ENCODE results near the gene DOLPP1.
"Not testable (repeated sequence)": the region's sequence is repeated elsewhere in the genome, so short reads cannot be mapped to it uniquely, and the experiment has no call there.

Gene DOLPP1

DNA sequence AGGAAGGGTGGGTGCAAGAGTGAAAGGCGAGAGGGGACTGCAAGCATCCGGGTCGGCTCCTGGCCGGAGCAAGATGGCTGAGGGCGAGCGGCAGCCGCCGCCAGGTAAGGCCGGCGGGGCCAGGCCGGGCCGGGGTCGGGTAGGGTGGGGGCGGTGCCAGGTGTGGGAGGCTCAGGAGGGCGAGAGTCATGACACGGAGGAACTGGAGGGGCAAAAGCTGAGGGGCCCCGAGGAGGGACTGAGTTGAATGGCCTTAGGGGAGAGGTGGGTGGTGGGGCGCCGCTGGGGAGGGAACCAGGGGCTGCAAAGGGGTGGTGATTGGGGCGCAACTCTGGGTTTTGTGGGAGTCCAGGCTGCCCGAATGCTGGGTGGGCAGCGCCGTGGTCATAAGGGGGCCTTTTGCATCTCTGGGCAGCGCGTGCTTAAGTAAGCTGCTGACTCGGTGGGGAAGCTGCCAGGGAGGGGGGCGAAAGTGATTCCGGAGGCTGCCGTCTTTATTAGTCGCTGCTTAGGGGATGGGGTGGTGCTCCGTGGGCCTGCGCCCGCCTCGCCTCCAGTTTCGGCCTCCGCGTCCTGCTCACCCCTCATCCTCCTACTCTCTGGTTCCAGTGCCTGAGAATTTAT is 30.7 kb downstream of the DOLPP1 start:
- no peak for DNase-seq (ENCODE audit: low read depth, low spot score)

DNA sequence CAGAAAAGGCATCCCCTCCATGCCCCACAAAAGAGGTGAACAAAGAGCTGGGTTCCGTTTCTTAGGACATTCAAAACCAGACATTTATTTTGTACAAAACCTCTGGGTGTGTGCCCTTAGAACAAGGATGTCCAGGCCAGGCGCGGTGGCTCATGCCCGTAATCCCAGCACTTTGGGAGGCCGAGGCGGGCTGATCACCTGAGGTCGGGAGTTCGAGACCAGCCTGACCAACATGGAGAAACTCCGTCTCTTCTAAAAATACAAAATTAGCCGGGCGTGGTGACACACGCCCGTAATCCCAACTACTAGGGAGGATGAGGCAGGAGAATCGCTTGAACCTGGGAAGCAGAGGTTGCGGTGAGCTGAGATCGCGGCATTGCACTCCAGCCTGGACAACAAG is 31.6 kb downstream of the DOLPP1 start:
- DNase-seq (ENCODE audit: low read depth, low spot score) = not testable (repeated sequence)

DNA sequence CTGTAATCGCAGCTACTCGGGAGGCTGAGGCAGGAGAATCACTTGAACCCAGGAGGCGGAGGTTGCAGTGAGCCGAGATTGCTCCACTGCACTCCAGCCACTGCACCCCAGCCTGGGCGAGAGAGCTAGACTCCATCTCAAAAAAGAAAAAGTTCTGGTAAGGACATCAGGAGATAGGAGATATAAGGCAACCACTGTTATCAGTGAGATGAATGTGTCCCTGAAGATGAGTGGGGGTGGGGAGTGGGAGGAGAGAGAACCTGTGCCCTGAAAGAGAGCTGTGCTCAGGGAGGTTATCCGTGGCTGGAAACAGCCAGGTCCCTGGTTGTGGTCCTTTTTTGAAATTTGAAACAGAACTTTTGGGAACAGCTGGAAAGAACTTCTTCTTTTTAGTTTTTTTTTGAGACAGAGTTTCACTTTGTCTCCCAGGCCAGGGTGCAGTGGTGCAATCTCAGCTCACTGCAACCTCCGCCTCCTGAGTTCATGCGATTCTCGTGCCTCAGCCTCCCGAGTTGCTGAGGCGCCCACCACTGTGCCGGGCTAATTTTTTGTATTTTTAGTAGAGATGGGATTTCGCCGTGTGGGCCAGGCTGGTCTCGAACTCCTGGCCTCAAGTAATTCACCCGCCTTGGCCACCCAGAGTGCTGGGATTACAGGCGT is 32.9 kb downstream of the DOLPP1 start:
- no peak for DNase-seq (ENCODE audit: low read depth, low spot score)

DNA sequence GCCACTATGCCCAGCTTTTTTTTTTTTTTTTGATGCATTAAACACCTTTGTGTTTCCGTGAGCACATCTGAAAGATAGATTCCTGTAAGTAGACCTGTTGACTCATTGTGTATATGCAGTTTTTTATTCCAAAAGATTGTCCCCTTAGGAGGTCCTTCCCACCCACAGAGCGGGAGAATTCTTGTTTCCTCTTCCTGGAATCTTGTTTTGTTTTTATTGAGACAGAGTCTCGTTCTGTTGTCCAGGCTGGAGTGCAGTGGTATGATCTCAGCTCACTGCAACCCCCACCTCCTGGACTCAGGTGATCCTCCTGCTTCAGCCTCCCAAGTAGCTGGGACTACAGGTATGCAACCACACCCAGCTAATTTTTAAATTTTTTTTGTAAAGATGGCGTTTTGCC is 37.9 kb downstream of the DOLPP1 start:
- DNase-seq (ENCODE audit: low read depth, low spot score) = no peak

GRCh38 chr9:129121483-129121882 is 40.6 kb downstream of the DOLPP1 start:
- no peak for DNase-seq (ENCODE audit: low read depth, low spot score)

- no peak for DNase-seq (ENCODE audit: low read depth, low spot score)
These were observed 41.2 kb downstream of the DOLPP1 start for GRCh38 chr9:129122133-129122532.

DNA sequence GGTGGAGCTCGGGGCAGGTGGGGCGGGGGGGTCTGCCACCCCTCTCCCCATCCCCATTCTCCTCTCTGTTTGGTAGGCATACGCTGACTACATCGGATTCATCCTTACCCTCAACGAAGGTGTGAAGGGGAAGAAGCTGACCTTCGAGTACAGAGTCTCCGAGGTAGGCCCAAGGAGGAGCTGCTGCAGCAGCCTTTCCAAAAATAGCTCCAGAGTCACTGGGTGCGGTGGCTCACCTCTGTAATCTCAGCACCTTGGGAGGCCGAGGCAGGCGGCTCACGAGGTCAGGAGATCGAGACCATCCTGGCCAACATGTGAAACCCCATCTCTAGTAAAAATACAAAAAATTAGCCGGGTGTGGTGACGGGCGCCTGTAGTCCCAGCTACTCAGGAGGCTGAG is 42.1 kb downstream of the DOLPP1 start:
- not testable (repeated sequence) for DNase-seq (ENCODE audit: low read depth, low spot score)

- no peak for DNase-seq (ENCODE audit: low read depth, low spot score)
These were observed 43.7 kb downstream of the DOLPP1 start for GRCh38 chr9:129124506-129125069.

DNA sequence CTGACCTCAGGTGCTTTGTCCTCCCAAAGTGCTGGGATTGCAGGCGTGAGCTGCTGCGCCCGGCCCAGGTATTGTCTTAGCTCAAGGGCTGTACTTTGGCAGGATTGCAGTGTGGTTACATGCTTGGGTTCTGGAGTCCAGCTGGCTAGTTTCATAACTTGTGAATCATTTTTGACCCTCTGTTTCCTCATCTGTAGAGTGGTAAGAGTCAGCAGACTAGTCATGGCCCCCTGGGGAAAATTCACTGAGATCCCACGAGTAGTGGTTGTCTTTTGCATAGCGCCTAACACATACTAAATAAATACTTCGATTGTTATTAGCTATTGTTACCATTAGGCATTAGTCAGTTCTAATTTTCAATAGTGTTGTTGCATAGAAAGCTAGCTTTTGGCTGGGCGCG is 44.6 kb downstream of the DOLPP1 start:
- no peak for DNase-seq (ENCODE audit: low read depth, low spot score)

DNA sequence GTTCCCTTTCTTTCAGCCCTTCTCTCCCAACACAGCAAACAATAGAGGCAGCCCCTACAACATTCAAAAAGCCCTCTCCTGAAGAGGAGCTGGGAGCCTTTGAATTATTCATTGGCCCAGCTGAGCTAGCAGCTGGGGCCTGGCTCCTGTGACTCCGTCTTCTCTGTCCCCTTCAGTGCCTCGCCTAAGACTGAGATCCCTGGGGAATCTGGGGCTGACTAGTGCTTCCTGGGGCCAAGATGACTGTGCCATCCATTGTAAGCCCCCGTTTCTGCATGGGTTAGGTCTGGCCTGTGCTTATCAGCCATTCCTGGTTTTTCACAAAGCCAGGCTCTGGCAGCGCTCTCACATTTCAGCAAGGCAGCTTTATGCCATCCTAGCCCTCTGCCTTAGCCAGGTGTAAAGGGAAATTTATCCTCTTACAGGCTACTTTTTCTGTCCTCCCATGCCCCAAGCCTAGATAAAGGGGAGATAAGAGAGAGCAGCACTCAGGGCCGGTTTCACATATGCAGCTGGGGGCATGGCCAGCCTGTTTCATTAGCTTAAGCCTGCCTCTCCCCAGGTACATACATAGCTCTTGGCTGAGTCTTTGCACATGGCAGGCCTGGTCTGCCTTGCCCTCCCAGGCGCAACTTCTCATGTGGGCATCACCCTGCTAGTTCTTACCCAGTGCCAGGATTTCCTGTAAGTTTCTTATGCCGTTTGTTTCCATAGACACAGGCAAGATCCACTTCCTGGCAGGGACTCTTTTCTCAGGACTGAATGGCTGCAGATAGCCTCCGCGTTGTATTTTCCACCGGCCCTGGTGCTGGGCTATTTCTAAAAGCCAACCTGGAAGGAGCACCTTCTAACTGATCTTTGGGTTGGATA is 46.1 kb downstream of the DOLPP1 start:
- no peak for DNase-seq (ENCODE audit: low read depth, low spot score)

DNA sequence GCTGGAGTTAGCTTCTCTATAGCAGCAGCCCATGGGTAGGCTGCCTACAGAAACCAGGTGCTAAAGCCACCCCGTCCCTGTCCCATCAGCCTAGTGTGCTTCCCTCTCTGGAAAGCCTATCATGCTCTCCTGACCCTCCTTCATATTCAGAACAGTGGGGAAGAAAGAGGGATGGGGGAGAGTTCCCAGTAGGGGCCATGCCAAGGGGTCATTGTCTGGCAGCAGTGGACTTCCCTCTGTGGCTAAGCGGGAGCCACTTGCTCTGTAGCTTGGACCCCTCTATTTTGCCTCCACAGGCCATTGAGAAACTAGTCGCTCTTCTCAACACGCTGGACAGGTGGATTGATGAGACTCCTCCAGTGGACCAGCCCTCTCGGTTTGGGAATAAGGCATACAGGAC is 47.8 kb downstream of the DOLPP1 start:
- DNase-seq (ENCODE audit: low read depth, low spot score) = no peak

DNA sequence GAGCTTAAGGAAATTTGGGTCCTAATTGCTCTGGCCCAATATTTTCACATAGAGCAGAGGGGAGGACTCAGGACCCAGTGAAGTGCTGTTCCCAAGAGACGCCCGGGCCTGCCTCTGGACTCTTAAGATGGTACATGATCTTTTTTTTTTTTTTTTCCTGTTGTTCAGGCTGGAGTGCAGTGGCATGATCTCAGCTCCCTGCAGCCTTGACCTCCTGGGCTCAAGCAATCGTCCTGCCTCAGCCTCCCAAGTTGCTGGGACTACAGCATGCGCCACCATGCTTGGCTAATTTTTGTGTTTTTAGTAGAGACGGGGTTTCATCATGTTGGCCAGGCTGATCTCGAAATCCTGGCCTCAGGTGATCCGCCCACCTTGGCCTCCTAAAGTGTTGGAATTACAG is 49.4 kb downstream of the DOLPP1 start:
- DNase-seq (ENCODE audit: low read depth, low spot score) = not testable (repeated sequence)

DNA sequence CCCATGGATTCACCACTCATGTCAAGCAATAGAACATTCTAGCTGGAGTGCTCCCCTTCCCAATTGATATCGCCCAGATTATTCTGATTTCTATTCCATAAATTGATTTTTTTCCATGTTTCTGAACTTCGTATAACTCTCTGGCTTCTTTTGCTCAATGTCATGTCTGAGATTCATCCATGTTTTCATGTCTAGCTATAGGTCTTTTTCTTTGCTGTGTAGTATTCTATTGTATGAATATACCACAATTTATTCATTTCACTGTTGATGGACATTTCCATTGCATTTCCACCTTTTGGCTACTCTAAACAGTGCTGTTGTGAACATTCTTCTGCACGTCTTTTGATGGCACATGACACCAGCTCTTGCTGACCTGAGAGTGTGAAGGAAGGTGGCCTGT is 49.9 kb downstream of the DOLPP1 start:
- no peak for DNase-seq (ENCODE audit: low read depth, low spot score)

GRCh38 chr9:129131300-129132145 is 50.6 kb downstream of the DOLPP1 start:
- peak; percentile 68 for DNase-seq (ENCODE audit: low read depth, low spot score)

DNA sequence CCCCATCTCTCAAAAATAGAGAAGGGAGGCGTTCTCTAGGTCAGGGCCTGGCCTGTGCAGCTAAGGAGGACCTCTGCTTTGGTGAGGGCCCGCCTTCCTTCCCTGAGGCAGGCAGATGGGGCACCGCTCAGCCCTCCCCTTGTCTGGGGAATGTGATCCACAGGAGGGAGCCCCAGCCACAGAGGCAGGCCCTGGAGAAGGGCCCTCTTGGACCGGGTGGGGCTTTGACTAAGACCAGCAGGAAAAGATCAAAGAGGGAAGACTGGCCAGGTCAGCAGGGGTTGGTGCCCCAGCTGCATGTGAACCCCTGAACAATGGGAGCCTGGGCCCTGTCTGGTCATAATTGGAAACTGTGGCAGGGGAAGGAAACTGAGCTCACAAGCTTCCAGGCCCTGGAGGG is 52.2 kb downstream of the DOLPP1 start:
- no peak for DNase-seq (ENCODE audit: low read depth, low spot score)

- DNase-seq (ENCODE audit: low read depth, low spot score) = no peak
These were observed 54.6 kb downstream of the DOLPP1 start for GRCh38 chr9:129135476-129135875.

- DNase-seq (ENCODE audit: low read depth, low spot score) = no peak
These were observed 55.6 kb downstream of the DOLPP1 start for GRCh38 chr9:129136446-129137035.

DNA sequence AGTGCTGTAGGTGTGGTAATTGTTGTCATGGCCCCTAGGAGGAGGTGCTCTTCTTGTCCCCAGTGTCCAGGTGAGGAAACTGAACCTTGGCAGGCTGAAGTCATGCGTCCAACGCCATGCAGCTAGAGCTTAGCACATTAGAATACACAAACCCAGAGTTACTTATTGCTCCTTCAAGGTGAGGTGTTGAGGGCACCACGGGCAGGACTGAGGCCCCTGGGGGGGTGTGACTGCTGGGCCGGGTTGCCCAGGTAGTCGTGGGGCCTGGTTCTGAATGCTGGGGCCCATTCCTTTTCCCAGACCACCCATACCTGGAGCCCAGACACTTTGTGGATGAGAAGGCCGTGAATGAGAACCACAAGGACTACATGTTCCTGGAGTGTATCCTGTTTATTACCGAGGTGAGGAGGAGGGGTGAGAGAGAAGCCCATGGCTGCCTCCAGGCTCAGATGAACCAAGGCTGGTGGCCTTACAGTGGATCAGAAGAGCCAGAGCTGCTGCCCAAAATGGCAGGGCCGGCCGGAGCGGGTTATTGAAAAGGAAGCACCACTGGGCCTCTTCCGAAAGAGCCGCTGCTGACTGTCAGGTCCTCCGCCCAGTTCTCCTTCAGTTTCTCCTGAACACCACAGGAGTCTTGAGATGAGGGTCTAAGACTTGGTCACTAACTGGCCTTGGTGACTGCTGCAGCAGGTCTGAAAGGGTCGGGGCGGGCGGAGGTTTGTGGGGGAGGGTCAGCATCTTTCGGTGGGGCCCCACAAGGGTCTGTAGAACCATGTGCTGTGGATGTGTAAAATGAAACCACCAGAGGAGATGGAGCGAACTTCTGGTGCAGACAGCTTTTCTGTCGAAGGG is 56.6 kb downstream of the DOLPP1 start:
- no peak for DNase-seq (ENCODE audit: low read depth, low spot score)

DNA sequence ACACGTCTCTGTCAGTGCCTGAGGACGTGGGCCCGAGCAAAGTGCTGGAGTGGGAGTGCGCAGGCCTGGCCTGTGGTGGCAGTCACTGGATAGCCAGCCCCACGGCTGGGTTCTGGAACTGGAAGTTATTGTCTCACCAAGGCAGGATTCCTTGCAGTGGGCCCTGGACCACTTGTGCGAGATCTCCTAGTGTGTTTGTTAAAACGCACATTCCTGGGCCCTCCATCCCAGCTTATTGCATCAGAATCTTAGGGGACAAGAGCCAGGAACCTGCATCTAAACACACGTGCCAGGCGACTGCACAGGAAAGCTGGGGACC is 57.2 kb downstream of the DOLPP1 start:
- no peak for DNase-seq (ENCODE audit: low read depth, low spot score)
